Gastrocnemius medialis (tissue), 4 donors: ENCODE data around the gene KCMF1.

Experiments
- CTCF ChIP-seq, 5 experiments: fragments of 450-650 bp in 3 of 5; fragments of 200-600 bp in 2 of 5; sonication (generic) in 2 of 5; IDR thresholded peaks in 4 of 5; conservative IDR thresholded peaks in 1 of 5; 1 replicate in 4 of 5; 2 replicates in 1 of 5; pipeline ENCODE4 v1.5.1; 2016 to 2019; ENCODE audit warnings: antibody characterized with exemption in 5 of 5, mild to moderate bottlenecking in 3 of 5, moderate library complexity in 3 of 5
- POLR2A ChIP-seq, 2 donors: fragments of 450-650 bp; IDR thresholded peaks; one replicate each; pipeline ENCODE4 v1.6.1; 2017; ENCODE audit warnings: antibody characterized with exemption in 2 of 2, mild to moderate bottlenecking in 2 of 2, moderate library complexity in 2 of 2

GRCh38 chr2:85001595-85001994 is 30.6 kb downstream of the KCMF1 start:
- no peak for TF ChIP-seq CTCF (IDR thresholded peaks at IDR 0.05 in 4 of 5, conservative IDR thresholded peaks at IDR 0.05 in 1 of 5)
- no peak for TF ChIP-seq POLR2A (IDR thresholded peaks at IDR 0.05)
